Measurements from ENCODE around the gene FHIT.

DNA sequence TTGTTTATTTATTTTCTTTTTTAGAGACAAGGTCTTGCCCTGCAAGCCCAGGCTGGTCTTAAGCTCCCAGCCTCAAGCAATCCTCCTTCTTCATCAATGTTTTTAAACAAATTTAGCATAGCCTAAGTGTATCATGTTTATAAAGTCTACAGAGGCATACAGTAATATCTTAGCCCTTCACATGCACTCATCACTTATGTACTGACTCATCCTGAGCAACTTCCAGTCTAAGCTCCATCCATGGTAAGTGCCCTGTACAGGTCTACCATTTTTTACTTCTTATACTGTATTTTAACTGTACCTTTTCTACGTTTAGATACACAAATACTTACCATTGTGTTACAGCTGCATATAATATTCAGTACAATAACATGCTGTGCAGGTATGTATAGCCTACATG lies 860.0 kb downstream of the FHIT start:
- TF ChIP-seq, protein P1, sequence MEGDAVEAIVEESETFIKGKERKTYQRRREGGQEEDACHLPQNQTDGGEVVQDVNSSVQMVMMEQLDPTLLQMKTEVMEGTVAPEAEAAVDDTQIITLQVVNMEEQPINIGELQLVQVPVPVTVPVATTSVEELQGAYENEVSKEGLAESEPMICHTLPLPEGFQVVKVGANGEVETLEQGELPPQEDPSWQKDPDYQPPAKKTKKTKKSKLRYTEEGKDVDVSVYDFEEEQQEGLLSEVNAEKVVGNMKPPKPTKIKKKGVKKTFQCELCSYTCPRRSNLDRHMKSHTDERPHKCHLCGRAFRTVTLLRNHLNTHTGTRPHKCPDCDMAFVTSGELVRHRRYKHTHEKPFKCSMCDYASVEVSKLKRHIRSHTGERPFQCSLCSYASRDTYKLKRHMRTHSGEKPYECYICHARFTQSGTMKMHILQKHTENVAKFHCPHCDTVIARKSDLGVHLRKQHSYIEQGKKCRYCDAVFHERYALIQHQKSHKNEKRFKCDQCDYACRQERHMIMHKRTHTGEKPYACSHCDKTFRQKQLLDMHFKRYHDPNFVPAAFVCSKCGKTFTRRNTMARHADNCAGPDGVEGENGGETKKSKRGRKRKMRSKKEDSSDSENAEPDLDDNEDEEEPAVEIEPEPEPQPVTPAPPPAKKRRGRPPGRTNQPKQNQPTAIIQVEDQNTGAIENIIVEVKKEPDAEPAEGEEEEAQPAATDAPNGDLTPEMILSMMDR (IDR thresholded peaks at IDR 0.05; ENCODE audit: insufficient read depth, low read length, poor library complexity, severe bottlenecking): no peak
- TF ChIP-seq EZH2phosphoT487 (conservative IDR thresholded peaks at IDR 0.05; ENCODE audit: low read length): no peak
